GM12878 (cell line): ENCODE data around the gene LMTK2. TPM values are rescaled to one million over a fixed set of nuclear protein-coding genes. Genes with fewer than 3 reads are reported as not detected.

ENCODE experiments used
- ATAC-seq: fragments of 200-7000 bp; cut with Tn5 transposase; 3 replicates; pipeline ENCODE4 v1.9.1; 2020; ENCODE audit warnings: mild to moderate bottlenecking, moderate library complexity
- BruUV-seq: library from RNA; stranded (reverse); fragments of 400-500 nt; replicated peaks from 2 replicates; lab custom pipeline; 2021; lab: Mats Ljungman, UMichigan
- CTCF ChIA-PET: fragments of 300-600 bp; sonication (Branson Sonifier 250); formaldehyde crosslinking; extraction: SDS; loops from one replicate; lab custom pipeline; 2021; ENCODE audit warnings: inconsistent platforms; lab: Yijun Ruan, JAX
- POLR2A ChIA-PET: fragments of 350-600 bp; formaldehyde crosslinking; extraction: SDS; loops from one replicate; lab custom pipeline; 2021; ENCODE audit warnings: inconsistent platforms; lab: Charles Lee
- RAD21 ChIA-PET: fragments of 300-600 bp; sonication (Branson Sonifier 250); formaldehyde crosslinking; loops from one replicate; lab custom pipeline; 2023; ENCODE audit warnings: antibody characterized with exemption; ENCODE audit not compliant: unreplicated experiment; lab: Charles Lee
- SMC1A ChIA-PET: fragments of 300-600 bp; sonication (Branson Sonifier 250); formaldehyde crosslinking; loops from one replicate; lab custom pipeline; 2023; ENCODE audit not compliant: unreplicated experiment, uncharacterized antibody; lab: Charles Lee
- DNase-seq: peaks from one replicate; pipeline ENCODE4 v3.0.0-alpha.2; 2011; ENCODE audit warnings: low read depth, low spot score
- FAIRE-seq: peaks from 3 replicates; lab custom pipeline; 2011; peaks lifted over from hg19 to GRCh38; lab: Jason Lieb, UNC
- H2AFZ ChIP-seq: 2 replicates; pipeline ENCODE4 v1.6.0; 2011; ENCODE audit warnings: low read depth, low read length, control low read depth; ENCODE audit not compliant: control insufficient read depth
- H3K27ac ChIP-seq: 2 replicates; pipeline ENCODE4 v1.5.1; 2011; ENCODE audit warnings: control low read depth; ENCODE audit not compliant: control insufficient read depth, insufficient read depth
- H3K27me3 ChIP-seq, 2 experiments: replicated peaks in 1 of 2; 2 replicates each; pipeline versions ENCODE4 v1.6.0 to v1.6.1; 2011; ENCODE audit warnings: low read length in 1 of 2; ENCODE audit not compliant: control insufficient read depth in 2 of 2, insufficient read depth in 2 of 2
- H3K36me3 ChIP-seq, 2 experiments: 2 replicates each; pipeline ENCODE4 v1.5.1; 2011; ENCODE audit warnings: low read length in 1 of 2; ENCODE audit not compliant: control insufficient read depth in 2 of 2, insufficient read depth in 2 of 2
- H3K4me1 ChIP-seq: 2 replicates; pipeline ENCODE4 v1.6.1; 2011; ENCODE audit warnings: mild to moderate bottlenecking, low read length, moderate library complexity, mixed read lengths; ENCODE audit not compliant: control insufficient read depth, insufficient read depth
- H3K4me2 ChIP-seq: 2 replicates; pipeline ENCODE4 v1.6.0; 2011; ENCODE audit warnings: control low read depth; ENCODE audit not compliant: control insufficient read depth, insufficient read depth
- H3K4me3 ChIP-seq: fragments of 200-600 bp; sonication (generic); 2 replicates; pipeline ENCODE4 v1.5.1; 2016
- H3K79me2 ChIP-seq: 2 replicates; pipeline ENCODE4 v1.6.0; 2011; ENCODE audit warnings: low read length; ENCODE audit not compliant: control insufficient read depth, insufficient read depth
- H3K9ac ChIP-seq: 2 replicates; pipeline ENCODE4 v1.8.0; 2011; ENCODE audit warnings: low read length, control low read depth, mixed read lengths; ENCODE audit not compliant: control insufficient read depth, insufficient read depth
- H3K9me3 ChIP-seq: replicated peaks from 3 replicates; pipeline ENCODE4 v1.5.1; 2011; ENCODE audit warnings: mild to moderate bottlenecking, low read length; ENCODE audit not compliant: control insufficient read depth, insufficient read depth
- H4K20me1 ChIP-seq: 2 replicates; pipeline ENCODE4 v1.6.0; 2011; ENCODE audit not compliant: control insufficient read depth, insufficient read depth
- ESRRA ChIP-seq: IDR thresholded peaks from 2 replicates; pipeline ENCODE4 v1.6.1; 2012; ENCODE audit warnings: mild to moderate bottlenecking, low read length, improper control_type of control experiment
- SMARCA5 ChIP-seq: fragments of 450-650 bp; IDR thresholded peaks from 2 replicates; pipeline ENCODE4 v1.6.1; 2017; ENCODE audit warnings: mild to moderate bottlenecking
- SREBF1 ChIP-seq: IDR thresholded peaks from 2 replicates; pipeline ENCODE4 v1.6.1; 2012; ENCODE audit warnings: mild to moderate bottlenecking, low read length
- ZBED1 ChIP-seq: IDR thresholded peaks from 2 replicates; pipeline ENCODE4 v1.6.1; 2016; ENCODE audit warnings: borderline replicate concordance
- WGBS: methylation state at CpG from one replicate; pipeline ENCODE4 v1.1.6; 2016; ENCODE audit warnings: low lambda C conversion rate; ENCODE audit not compliant: insufficient replicate concordance, insufficient coverage; ENCODE audit errors: missing lambda C conversion rate; 5-methylcytosine and 5-hydroxymethylcytosine counted together
- in situ Hi-C: fragments of 300-500 bp; cut with MboI; formaldehyde crosslinking; loops from 9 replicates; pipeline ENCODE4 v1.14.3; 2018; ENCODE audit warnings: mixed read lengths
- intact Hi-C: fragments of 100-400 bp; cut with micrococcal nuclease; formaldehyde crosslinking; loops from one replicate; pipeline ENCODE4 v1.14.2; 2022; ENCODE audit not compliant: unreplicated experiment
- polyA plus RNA-seq, 11 experiments: library from polyadenylated mRNA; depleted of rRNA in 4 of 11; unstranded in 6 of 11; stranded (reverse) in 5 of 11; fragments of >200 nt; fragmentation: Nextera tagmentation in 4 of 11; fragmentation: Illumina TruSeq in 1 of 11; extraction: Ambion mirVana in 4 of 11; extraction: Trizol in 1 of 11; gene quantifications; 1 replicate in 1 of 11; 2 replicates in 10 of 11; pipeline versions ENCODE4 v1.2.1 to v1.2.3, GENCODE V29; 2011 to 2016; ENCODE audit warnings: inconsistent platforms in 2 of 11, missing spikeins in 2 of 11, low read depth in 1 of 11
- total RNA-seq, 4 experiments: library from RNA; depleted of rRNA in 3 of 4; stranded (reverse); fragments of >200 nt in 3 of 4; fragmentation: Illumina TruSeq in 1 of 4; extraction: Trizol in 1 of 4; gene quantifications; 2 replicates each; pipeline versions ENCODE4 v1.2.1 to v1.2.3, GENCODE V29; 2013 to 2021
- TF ChIP-seq, protein P1 (sequence below): fragments of 450-650 bp; formaldehyde crosslinking; IDR thresholded peaks from 2 replicates; pipeline ENCODE4 v1.4.0; 2020; ENCODE audit warnings: mild to moderate bottlenecking, moderate library complexity
- TF ChIP-seq, protein P2 (sequence below): fragments of 450-650 bp; IDR thresholded peaks from 2 replicates; pipeline ENCODE4 v1.6.1; 2014; ENCODE audit warnings: mild to moderate bottlenecking

Gene LMTK2
- total and polyA plus RNA-seq, 10 of the 15 experiments (the other 5 are each of a cell fraction or from before 2014, with no cell fraction given), result 0.68 to 8.7 (median 4.6) TPM

DNA sequence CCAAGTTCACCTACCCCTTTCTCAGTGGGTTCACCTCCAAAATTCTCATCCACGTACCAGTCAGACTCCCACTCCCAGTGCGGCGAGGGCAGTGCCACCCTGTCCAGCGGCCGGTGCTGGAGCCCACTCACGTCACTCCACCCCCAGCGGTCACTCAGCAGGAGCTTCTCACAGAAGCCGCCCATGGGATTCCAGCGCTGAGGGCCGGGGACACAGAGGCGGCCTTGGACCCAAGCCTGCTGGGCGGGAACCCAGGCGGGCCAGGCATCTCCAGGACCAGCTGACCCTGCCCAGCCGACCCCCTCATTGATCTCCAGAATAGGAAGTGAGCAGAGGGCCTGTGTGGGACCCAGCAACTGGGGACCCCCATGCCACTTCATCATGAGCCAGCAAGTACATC, 138.2 kb downstream of the LMTK2 start:
- BruUV-seq, result no TSS peak
- Histone ChIP-seq H3K4me1 (no peaks in the 10 kb centered on the region), H3K9ac (no peak overlapping the region), H3K27ac (no peak overlapping the region), H3K9me3 (no peaks in the 10 kb centered on the region)
- CTCF ChIA-PET, result interaction anchor here (0.6 kb wide), 1 partner anchor 687 kb away, joined by 4 read pairs; no protein-coding TSS in a partner anchor
- in situ Hi-C loops, result loop anchor here (5.0 kb wide), 1 partner anchor 223 kb away; no protein-coding TSS in a partner anchor
- no peak for ATAC-seq
- TF ChIP-seq, protein P1, sequence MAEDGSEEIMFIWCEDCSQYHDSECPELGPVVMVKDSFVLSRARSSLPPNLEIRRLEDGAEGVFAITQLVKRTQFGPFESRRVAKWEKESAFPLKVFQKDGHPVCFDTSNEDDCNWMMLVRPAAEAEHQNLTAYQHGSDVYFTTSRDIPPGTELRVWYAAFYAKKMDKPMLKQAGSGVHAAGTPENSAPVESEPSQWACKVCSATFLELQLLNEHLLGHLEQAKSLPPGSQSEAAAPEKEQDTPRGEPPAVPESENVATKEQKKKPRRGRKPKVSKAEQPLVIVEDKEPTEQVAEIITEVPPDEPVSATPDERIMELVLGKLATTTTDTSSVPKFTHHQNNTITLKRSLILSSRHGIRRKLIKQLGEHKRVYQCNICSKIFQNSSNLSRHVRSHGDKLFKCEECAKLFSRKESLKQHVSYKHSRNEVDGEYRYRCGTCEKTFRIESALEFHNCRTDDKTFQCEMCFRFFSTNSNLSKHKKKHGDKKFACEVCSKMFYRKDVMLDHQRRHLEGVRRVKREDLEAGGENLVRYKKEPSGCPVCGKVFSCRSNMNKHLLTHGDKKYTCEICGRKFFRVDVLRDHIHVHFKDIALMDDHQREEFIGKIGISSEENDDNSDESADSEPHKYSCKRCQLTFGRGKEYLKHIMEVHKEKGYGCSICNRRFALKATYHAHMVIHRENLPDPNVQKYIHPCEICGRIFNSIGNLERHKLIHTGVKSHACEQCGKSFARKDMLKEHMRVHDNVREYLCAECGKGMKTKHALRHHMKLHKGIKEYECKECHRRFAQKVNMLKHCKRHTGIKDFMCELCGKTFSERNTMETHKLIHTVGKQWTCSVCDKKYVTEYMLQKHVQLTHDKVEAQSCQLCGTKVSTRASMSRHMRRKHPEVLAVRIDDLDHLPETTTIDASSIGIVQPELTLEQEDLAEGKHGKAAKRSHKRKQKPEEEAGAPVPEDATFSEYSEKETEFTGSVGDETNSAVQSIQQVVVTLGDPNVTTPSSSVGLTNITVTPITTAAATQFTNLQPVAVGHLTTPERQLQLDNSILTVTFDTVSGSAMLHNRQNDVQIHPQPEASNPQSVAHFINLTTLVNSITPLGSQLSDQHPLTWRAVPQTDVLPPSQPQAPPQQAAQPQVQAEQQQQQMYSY (CRISPR knock-in tag), result no peak
- no peak for TF ChIP-seq ESRRA
- no peak for TF ChIP-seq ZBED1
- TF ChIP-seq SMARCA5, result no peak
- TF ChIP-seq, protein P2, sequence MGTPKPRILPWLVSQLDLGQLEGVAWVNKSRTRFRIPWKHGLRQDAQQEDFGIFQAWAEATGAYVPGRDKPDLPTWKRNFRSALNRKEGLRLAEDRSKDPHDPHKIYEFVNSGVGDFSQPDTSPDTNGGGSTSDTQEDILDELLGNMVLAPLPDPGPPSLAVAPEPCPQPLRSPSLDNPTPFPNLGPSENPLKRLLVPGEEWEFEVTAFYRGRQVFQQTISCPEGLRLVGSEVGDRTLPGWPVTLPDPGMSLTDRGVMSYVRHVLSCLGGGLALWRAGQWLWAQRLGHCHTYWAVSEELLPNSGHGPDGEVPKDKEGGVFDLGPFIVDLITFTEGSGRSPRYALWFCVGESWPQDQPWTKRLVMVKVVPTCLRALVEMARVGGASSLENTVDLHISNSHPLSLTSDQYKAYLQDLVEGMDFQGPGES, result no peak
- TF ChIP-seq SREBF1, result no peak
- TF ChIP-seq, all 136 proteins: peak for 0
- H3K27me3 ChIP-seq, result no peaks in the 10 kb centered on the region
- H4K20me1 ChIP-seq, result no peaks in the 10 kb centered on the region
- intact Hi-C loops, result no loop called here
- FAIRE-seq (no peak), DNase-seq (no peak)
- SMC1A ChIA-PET, result no interaction called here
- RAD21 ChIA-PET, result no interaction called here
- POLR2A ChIA-PET, result no interaction called here
- H3K79me2 ChIP-seq, result no peaks in the 10 kb centered on the region
- no peaks in the 10 kb centered on the region for H3K36me3 ChIP-seq
- WGBS, result 98% methylated on average over 14 of the region's 14 CpGs
- no peak overlapping the region for H2AFZ ChIP-seq
- H3K4me2 ChIP-seq, result no peak overlapping the region
- no peak overlapping the region for H3K4me3 ChIP-seq
